ENCODE results near the gene SLC13A4.
A peak's percentile ranks its signal among the peaks of the same experiment; 100 is the strongest.

The SLC13A4 gene

GRCh38 chr7:135761751-135762488 is 33.9 kb upstream of the SLC13A4 start:
- H3K4me3 ChIP-seq, result no peak overlapping the region
- TF ChIP-seq CTCF (IDR thresholded peaks at IDR 0.05), result no peak
- peak overlapping the region; percentile 82 to 94 for H3K27ac ChIP-seq
- peak; percentile 90 for DNase-seq (ENCODE audit: low spot score)

- H3K27ac ChIP-seq, result peak overlapping the region in 1 of 2 donors; percentile 95
- no peak for TF ChIP-seq CTCF (IDR thresholded peaks at IDR 0.05)
Measured at GRCh38 chr7:135759532-135759931, 31.5 kb upstream of the SLC13A4 start.

GRCh38 chr7:135758531-135758932 is 30.5 kb upstream of the SLC13A4 start:
- Histone ChIP-seq H3K4me3 (peak overlapping the region; percentile 63), H3K27ac (peak overlapping the region; percentile 73 to 95)
- peak; percentile 87 for DNase-seq (ENCODE audit: low spot score)
- TF ChIP-seq CTCF (IDR thresholded peaks at IDR 0.05), result no peak

More at GRCh38 chr7:135759532-135759931, 31.5 kb upstream of the SLC13A4 start:
- no peak overlapping the region for H3K4me3 ChIP-seq
- DNase-seq (ENCODE audit: low spot score), result peak; percentile 17

- TF ChIP-seq CTCF (IDR thresholded peaks at IDR 0.05), result no peak
- H3K4me3 ChIP-seq, result peak overlapping the region; percentile 63
- H3K27ac ChIP-seq, result peak overlapping the region; percentile 73 to 95
- DNase-seq (ENCODE audit: low spot score), result peak; percentile 87
Measured at GRCh38 chr7:135757719-135758411, 29.9 kb upstream of the SLC13A4 start.

- Histone ChIP-seq H3K4me3 (no peak overlapping the region), H3K27ac (no peak overlapping the region)
- no peak for TF ChIP-seq CTCF (IDR thresholded peaks at IDR 0.05)
- DNase-seq (ENCODE audit: low spot score), result peak; percentile 17
Measured at GRCh38 chr7:135756191-135756590, 28.2 kb upstream of the SLC13A4 start.

GRCh38 chr7:135755351-135755753 is 27.4 kb upstream of the SLC13A4 start:
- Histone ChIP-seq H3K27ac (no peak overlapping the region), H3K4me3 (no peak overlapping the region)
- no peak for TF ChIP-seq CTCF (IDR thresholded peaks at IDR 0.05)
- peak; percentile 52 for DNase-seq (ENCODE audit: low spot score)
